ENCODE results near the gene MYRIP.

Gene MYRIP

GRCh38 chr3:39978308-39978707 lies 168.9 kb downstream of the MYRIP start:
- Histone ChIP-seq H3K27ac (no peak overlapping the region), H3K4me2 (no peak overlapping the region), H3K4me3 (no peak overlapping the region), H3K27me3 (no peaks in the 10 kb centered on the region), H3K36me3 (no peaks in the 10 kb centered on the region), H3K9ac (no peak overlapping the region), H3K4me1 (peaks cover 25% of the 10 kb centered on the region), H4K20me1 (no peaks in the 10 kb centered on the region), H3K9me3 (no peaks in the 10 kb centered on the region)
- TF ChIP-seq Cebpa-rat (IDR thresholded peaks at IDR 0.05): no peak

- Histone ChIP-seq H3K27me3 (no peaks in the 10 kb centered on the region), H3K4me3 (no peak overlapping the region), H4K20me1 (no peaks in the 10 kb centered on the region), H3K36me3 (no peaks in the 10 kb centered on the region), H3K27ac (no peak overlapping the region), H3K4me1 (peaks cover 32% of the 10 kb centered on the region), H3K4me2 (no peak overlapping the region), H3K9ac (no peak overlapping the region), H3K9me3 (no peaks in the 10 kb centered on the region)
- TF ChIP-seq Cebpa-rat (IDR thresholded peaks at IDR 0.05): no peak
Measured at GRCh38 chr3:39980058-39980457, 170.6 kb downstream of the MYRIP start.

- no peaks in the 10 kb centered on the region for H3K36me3 ChIP-seq
- H3K4me1 ChIP-seq: peaks cover 32% of the 10 kb centered on the region
- no peak overlapping the region for H3K4me2 ChIP-seq
- no peak overlapping the region for H3K4me3 ChIP-seq
- H3K9ac ChIP-seq: no peak overlapping the region
- H3K9me3 ChIP-seq: no peaks in the 10 kb centered on the region
- no peaks in the 10 kb centered on the region for H4K20me1 ChIP-seq
- peak; percentile 28; the same call in 1 of the 2 replicates for TF ChIP-seq Cebpa-rat (IDR thresholded peaks at IDR 0.05)
- no peaks in the 10 kb centered on the region for H3K27me3 ChIP-seq
- H3K27ac ChIP-seq: no peak overlapping the region
Measured at GRCh38 chr3:39980781-39981180, 171.4 kb downstream of the MYRIP start.

- H3K27ac ChIP-seq: no peak overlapping the region
- H3K4me3 ChIP-seq: no peak overlapping the region
- no peak for TF ChIP-seq Cebpa-rat (IDR thresholded peaks at IDR 0.05)
- peak overlapping the region; percentile 32 for H3K4me2 ChIP-seq
- H3K9me3 ChIP-seq: no peaks in the 10 kb centered on the region
- H3K9ac ChIP-seq: no peak overlapping the region
- no peaks in the 10 kb centered on the region for H3K36me3 ChIP-seq
- H3K27me3 ChIP-seq: no peaks in the 10 kb centered on the region
- no peaks in the 10 kb centered on the region for H4K20me1 ChIP-seq
- H3K4me1 ChIP-seq: peaks cover 32% of the 10 kb centered on the region
Measured at GRCh38 chr3:39981547-39982184, 172.3 kb downstream of the MYRIP start.

- peaks cover 32% of the 10 kb centered on the region for H3K4me1 ChIP-seq
- no peaks in the 10 kb centered on the region for H3K27me3 ChIP-seq
- H3K4me3 ChIP-seq: no peak overlapping the region
- no peak overlapping the region for H3K4me2 ChIP-seq
- no peaks in the 10 kb centered on the region for H3K36me3 ChIP-seq
- H3K9ac ChIP-seq: no peak overlapping the region
- H3K27ac ChIP-seq: no peak overlapping the region
- TF ChIP-seq Cebpa-rat (IDR thresholded peaks at IDR 0.05): no peak
- H3K9me3 ChIP-seq: no peaks in the 10 kb centered on the region
- H4K20me1 ChIP-seq: no peaks in the 10 kb centered on the region
Measured at GRCh38 chr3:39982665-39983357, 173.4 kb downstream of the MYRIP start.

DNA sequence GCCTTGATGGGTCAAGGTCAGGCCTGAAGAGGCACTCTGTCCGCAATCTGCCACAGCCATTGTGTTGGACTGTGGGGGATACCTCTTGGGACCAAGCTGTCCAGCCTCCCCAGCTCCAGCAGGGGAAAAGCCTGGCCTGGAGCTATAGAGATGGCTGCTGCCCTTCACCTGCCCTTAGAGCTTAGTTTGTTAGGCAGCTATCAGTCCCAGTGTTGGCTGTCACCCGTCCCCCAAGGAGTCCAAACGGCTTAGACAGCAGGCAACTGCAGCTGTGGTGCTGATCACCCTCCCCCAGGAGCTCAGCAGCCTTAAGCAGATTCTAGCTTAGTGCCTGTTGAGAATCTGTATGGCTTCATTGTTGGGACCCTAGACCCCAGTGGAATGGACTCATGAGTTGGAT lies 180.3 kb downstream of the MYRIP start:
- Histone ChIP-seq H3K9ac (no peak overlapping the region), H3K27ac (no peak overlapping the region), H3K4me2 (no peak overlapping the region), H3K4me1 (peaks cover 17% of the 10 kb centered on the region), H3K9me3 (peaks cover 26% of the 10 kb centered on the region), H4K20me1 (no peaks in the 10 kb centered on the region), H3K36me3 (no peaks in the 10 kb centered on the region), H3K27me3 (no peaks in the 10 kb centered on the region), H3K4me3 (no peak overlapping the region)
- no peak for TF ChIP-seq Cebpa-rat (IDR thresholded peaks at IDR 0.05)

- Histone ChIP-seq H3K27me3 (no peaks in the 10 kb centered on the region), H3K9ac (no peak overlapping the region), H3K27ac (no peak overlapping the region), H3K4me3 (no peak overlapping the region), H4K20me1 (no peaks in the 10 kb centered on the region), H3K4me1 (peaks cover 17% of the 10 kb centered on the region), H3K4me2 (no peak overlapping the region), H3K9me3 (peaks cover 28% of the 10 kb centered on the region), H3K36me3 (no peaks in the 10 kb centered on the region)
- TF ChIP-seq Cebpa-rat (IDR thresholded peaks at IDR 0.05): no peak
Measured at GRCh38 chr3:39990532-39990931, 181.1 kb downstream of the MYRIP start.

DNA sequence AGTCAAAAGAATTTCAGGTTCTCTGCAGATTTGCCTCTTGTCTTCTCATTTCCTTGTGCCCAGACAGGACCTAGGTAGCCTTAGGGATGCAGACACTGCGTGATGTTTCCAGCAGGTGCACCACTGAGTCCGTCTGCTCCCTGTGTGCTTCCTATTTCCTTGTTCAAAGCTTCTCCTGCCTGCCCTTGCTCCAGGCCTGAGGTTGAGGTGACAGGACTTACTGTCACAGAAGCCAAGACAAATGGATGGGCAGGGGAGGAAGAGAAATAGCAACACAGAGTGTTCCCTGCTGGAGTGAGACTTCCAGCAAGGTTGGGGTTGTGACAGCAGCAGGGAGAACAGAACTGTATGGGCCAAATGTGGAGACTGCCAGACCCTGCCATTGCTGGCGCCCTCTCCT lies 199.4 kb downstream of the MYRIP start:
- peaks cover 4% of the 10 kb centered on the region; the same call in 1 of the 2 replicates for H3K4me1 ChIP-seq
- no peaks in the 10 kb centered on the region for H3K36me3 ChIP-seq
- H3K9me3 ChIP-seq: no peaks in the 10 kb centered on the region
- TF ChIP-seq Cebpa-rat (IDR thresholded peaks at IDR 0.05): no peak
- H3K4me2 ChIP-seq: no peak overlapping the region
- H3K27ac ChIP-seq: no peak overlapping the region
- no peaks in the 10 kb centered on the region for H4K20me1 ChIP-seq
- H3K27me3 ChIP-seq: no peaks in the 10 kb centered on the region
- H3K4me3 ChIP-seq: no peak overlapping the region
- no peak overlapping the region for H3K9ac ChIP-seq

GRCh38 chr3:40009991-40010390 lies 200.6 kb downstream of the MYRIP start:
- no peak for TF ChIP-seq Cebpa-rat (IDR thresholded peaks at IDR 0.05)
- H3K36me3 ChIP-seq: no peaks in the 10 kb centered on the region
- H4K20me1 ChIP-seq: no peaks in the 10 kb centered on the region
- H3K27ac ChIP-seq: no peak overlapping the region
- no peak overlapping the region for H3K4me2 ChIP-seq
- peaks cover 4% of the 10 kb centered on the region; the same call in 1 of the 2 replicates for H3K4me1 ChIP-seq
- H3K9ac ChIP-seq: no peak overlapping the region
- H3K9me3 ChIP-seq: no peaks in the 10 kb centered on the region
- no peak overlapping the region for H3K4me3 ChIP-seq
- H3K27me3 ChIP-seq: no peaks in the 10 kb centered on the region

- no peak overlapping the region for H3K4me2 ChIP-seq
- peaks cover 4% of the 10 kb centered on the region; the same call in 1 of the 2 replicates for H3K4me1 ChIP-seq
- no peak for TF ChIP-seq Cebpa-rat (IDR thresholded peaks at IDR 0.05)
- H4K20me1 ChIP-seq: no peaks in the 10 kb centered on the region
- no peaks in the 10 kb centered on the region for H3K27me3 ChIP-seq
- H3K36me3 ChIP-seq: no peaks in the 10 kb centered on the region
- no peak overlapping the region for H3K9ac ChIP-seq
- H3K4me3 ChIP-seq: no peak overlapping the region
- no peak overlapping the region for H3K27ac ChIP-seq
- H3K9me3 ChIP-seq: no peaks in the 10 kb centered on the region
Measured at GRCh38 chr3:40012381-40012780, 203.0 kb downstream of the MYRIP start.
